IPS-15b (cell line): ENCODE results near the gene RASGRF2.
"Not testable (repeated sequence)": the region's sequence is repeated elsewhere in the genome, so short reads cannot be mapped to it uniquely, and the experiment has no call there.

ENCODE experiments used
- H3K27me3 ChIP-seq: one replicate; pipeline ENCODE4 v1.6.1; 2013; ENCODE audit warnings: low read length; ENCODE audit not compliant: control insufficient read depth, insufficient read depth
- H3K36me3 ChIP-seq: one replicate; pipeline ENCODE4 v1.6.1; 2013; ENCODE audit warnings: low read length; ENCODE audit not compliant: control insufficient read depth, insufficient read depth
- H3K4me1 ChIP-seq: one replicate; pipeline ENCODE4 v1.6.1; 2013; ENCODE audit warnings: mild to moderate bottlenecking, low read length; ENCODE audit not compliant: control insufficient read depth, insufficient read depth
- H3K4me3 ChIP-seq: one replicate; pipeline ENCODE4 v1.5.1; 2013; ENCODE audit warnings: low read depth, low read length
- H3K9ac ChIP-seq: one replicate; pipeline ENCODE4 v1.6.1; 2013; ENCODE audit warnings: low read depth, mild to moderate bottlenecking, low read length
- H3K9me3 ChIP-seq: one replicate; pipeline ENCODE4 v1.6.1; 2013; ENCODE audit warnings: mild to moderate bottlenecking, low read length; ENCODE audit not compliant: control insufficient read depth, insufficient read depth

RASGRF2 gene

GRCh38 chr5:81091199-81091598, 131.0 kb downstream of the RASGRF2 start:
- Histone ChIP-seq H3K36me3 (no peaks in the 10 kb centered on the region), H3K9ac (no peak overlapping the region), H3K9me3 (no peaks in the 10 kb centered on the region)

GRCh38 chr5:81093536-81094196, 133.5 kb downstream of the RASGRF2 start:
- H3K27me3 ChIP-seq, result no peaks in the 10 kb centered on the region
- no peak overlapping the region for H3K4me3 ChIP-seq
- H3K9ac ChIP-seq, result no peak overlapping the region
- H3K4me1 ChIP-seq, result peaks cover 4% of the 10 kb centered on the region
- H3K36me3 ChIP-seq, result no peaks in the 10 kb centered on the region
- no peaks in the 10 kb centered on the region for H3K9me3 ChIP-seq

More at GRCh38 chr5:81091199-81091598, 131.0 kb downstream of the RASGRF2 start:
- no peaks in the 10 kb centered on the region for H3K4me1 ChIP-seq
- H3K4me3 ChIP-seq, result no peak overlapping the region
- no peaks in the 10 kb centered on the region for H3K27me3 ChIP-seq

DNA sequence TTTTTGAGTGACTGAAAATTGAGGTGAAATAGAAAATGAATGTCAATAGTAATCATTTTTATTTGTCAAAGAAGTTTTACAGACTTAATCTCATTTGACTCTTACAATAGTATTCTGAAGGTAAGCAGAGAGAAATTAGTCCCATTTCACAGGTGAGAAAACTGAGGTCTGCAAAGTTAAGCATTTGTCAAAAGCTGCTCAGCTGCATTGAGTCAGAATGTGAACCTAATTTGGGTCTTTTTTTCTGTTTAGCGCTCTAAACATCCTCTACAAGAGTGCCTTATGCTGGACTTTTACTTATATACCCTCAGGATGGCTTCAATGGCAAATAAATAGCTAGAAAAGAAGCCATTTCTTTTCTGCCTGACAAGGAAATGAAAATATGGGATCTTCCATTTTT, 135.7 kb downstream of the RASGRF2 start:
- Histone ChIP-seq H3K4me1 (peaks cover 4% of the 10 kb centered on the region), H3K9ac (no peak overlapping the region), H3K36me3 (no peaks in the 10 kb centered on the region), H3K27me3 (no peaks in the 10 kb centered on the region), H3K4me3 (no peak overlapping the region), H3K9me3 (no peaks in the 10 kb centered on the region)

DNA sequence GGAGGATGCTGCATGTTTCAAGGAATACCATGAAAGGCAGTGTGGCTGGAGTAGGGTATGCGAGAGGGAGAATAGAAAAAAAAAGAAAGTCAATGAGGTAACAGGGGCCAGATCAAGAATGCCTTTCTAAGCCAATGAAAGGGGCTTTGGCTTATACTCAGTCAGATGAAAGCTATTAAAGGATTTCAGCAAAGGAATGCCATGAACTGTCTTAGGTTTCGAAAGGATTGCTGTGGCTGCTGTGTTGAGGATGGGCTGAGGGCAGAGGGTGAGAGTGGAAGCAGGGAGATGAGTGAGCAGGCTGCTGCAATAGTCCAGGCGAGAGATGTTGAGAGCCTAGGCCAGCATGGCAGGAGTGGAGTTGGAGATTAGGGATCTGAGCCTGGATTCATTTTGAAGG, 137.6 kb downstream of the RASGRF2 start:
- H3K36me3 ChIP-seq, result no peaks in the 10 kb centered on the region

DNA sequence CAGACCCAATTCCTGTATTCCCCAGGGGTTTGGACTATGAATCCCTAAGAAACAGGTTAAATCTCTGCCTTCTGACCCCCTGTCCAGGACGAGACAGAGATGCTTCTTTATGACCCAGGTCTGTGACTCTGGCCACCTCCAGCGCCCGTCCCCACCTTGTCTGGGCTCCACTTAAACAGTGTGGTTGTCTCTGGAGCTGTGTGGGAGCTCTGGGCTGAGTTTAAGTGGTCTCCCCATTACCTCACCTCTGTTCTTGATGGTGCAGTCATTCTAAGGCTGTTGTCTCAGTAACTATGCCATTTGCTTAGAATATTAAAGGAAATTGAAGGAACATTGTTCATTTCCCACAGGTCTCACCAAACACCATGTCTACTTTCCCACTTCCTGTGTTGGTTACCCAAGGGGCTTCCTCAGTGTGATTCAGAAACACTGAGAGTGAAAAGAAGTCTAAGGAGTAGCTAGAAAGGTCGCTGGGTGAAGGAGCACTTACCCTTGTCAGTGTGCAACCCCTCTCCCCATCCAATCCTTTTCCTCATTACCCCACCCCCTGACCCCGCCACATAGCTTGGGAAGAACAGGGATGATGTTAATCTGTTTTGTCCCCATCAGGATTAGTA, 145.2 kb downstream of the RASGRF2 start:
- H3K9ac ChIP-seq, result no peak overlapping the region
- H3K36me3 ChIP-seq, result no peaks in the 10 kb centered on the region
- no peaks in the 10 kb centered on the region for H3K9me3 ChIP-seq
- no peaks in the 10 kb centered on the region for H3K27me3 ChIP-seq
- H3K4me3 ChIP-seq, result no peak overlapping the region
- H3K4me1 ChIP-seq, result no peaks in the 10 kb centered on the region

More for the DNA sequence above, 137.6 kb downstream of the RASGRF2 start:
- H3K9ac ChIP-seq, result no peak overlapping the region
- no peak overlapping the region for H3K4me3 ChIP-seq
- H3K27me3 ChIP-seq, result no peaks in the 10 kb centered on the region
- H3K9me3 ChIP-seq, result no peaks in the 10 kb centered on the region
- peaks cover 4% of the 10 kb centered on the region for H3K4me1 ChIP-seq

GRCh38 chr5:81115261-81115660, 155.1 kb downstream of the RASGRF2 start:
- Histone ChIP-seq H3K4me3 (no peak overlapping the region), H3K27me3 (no peaks in the 10 kb centered on the region), H3K9ac (no peak overlapping the region), H3K4me1 (peaks cover 2% of the 10 kb centered on the region), H3K36me3 (no peaks in the 10 kb centered on the region), H3K9me3 (no peaks in the 10 kb centered on the region)

GRCh38 chr5:81117566-81117965, 157.4 kb downstream of the RASGRF2 start:
- H3K9me3 ChIP-seq, result no peaks in the 10 kb centered on the region
- no peak overlapping the region for H3K4me3 ChIP-seq
- H3K27me3 ChIP-seq, result no peaks in the 10 kb centered on the region
- H3K36me3 ChIP-seq, result no peaks in the 10 kb centered on the region
- no peak overlapping the region for H3K9ac ChIP-seq
- peaks cover 2% of the 10 kb centered on the region for H3K4me1 ChIP-seq

DNA sequence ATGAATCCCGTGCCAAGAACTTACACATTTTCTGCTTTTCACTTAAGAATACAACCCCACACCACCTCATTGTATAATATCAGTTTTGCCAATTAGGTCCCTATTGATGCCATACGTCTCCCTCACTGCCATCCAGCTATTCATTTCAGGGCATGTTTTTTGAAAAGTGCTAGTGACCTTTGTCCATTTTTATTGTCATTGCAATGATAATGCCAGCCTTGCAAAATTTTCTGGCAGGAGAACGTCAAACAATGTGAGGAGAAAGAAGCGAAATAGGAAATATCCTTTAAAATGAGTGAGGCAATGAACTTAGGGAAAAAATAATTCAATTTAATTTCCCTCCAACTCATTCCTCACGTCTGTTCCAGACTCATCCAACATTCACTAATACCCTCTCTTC, 161.1 kb downstream of the RASGRF2 start:
- no peaks in the 10 kb centered on the region for H3K27me3 ChIP-seq
- H3K9me3 ChIP-seq, result no peaks in the 10 kb centered on the region
- H3K4me1 ChIP-seq, result no peaks in the 10 kb centered on the region
- H3K4me3 ChIP-seq, result no peak overlapping the region
- H3K36me3 ChIP-seq, result no peaks in the 10 kb centered on the region
- H3K9ac ChIP-seq, result no peak overlapping the region

GRCh38 chr5:81121836-81122630, 161.9 kb downstream of the RASGRF2 start:
- Histone ChIP-seq H3K36me3 (no peaks in the 10 kb centered on the region), H3K4me3 (no peak overlapping the region), H3K9ac (no peak overlapping the region), H3K4me1 (no peaks in the 10 kb centered on the region), H3K27me3 (no peaks in the 10 kb centered on the region), H3K9me3 (no peaks in the 10 kb centered on the region)

GRCh38 chr5:81124689-81125088, 164.5 kb downstream of the RASGRF2 start:
- H3K4me3 ChIP-seq, H3K27me3 ChIP-seq, H3K9ac ChIP-seq, H3K4me1 ChIP-seq, H3K36me3 ChIP-seq, H3K9me3 ChIP-seq: not testable (repeated sequence)

DNA sequence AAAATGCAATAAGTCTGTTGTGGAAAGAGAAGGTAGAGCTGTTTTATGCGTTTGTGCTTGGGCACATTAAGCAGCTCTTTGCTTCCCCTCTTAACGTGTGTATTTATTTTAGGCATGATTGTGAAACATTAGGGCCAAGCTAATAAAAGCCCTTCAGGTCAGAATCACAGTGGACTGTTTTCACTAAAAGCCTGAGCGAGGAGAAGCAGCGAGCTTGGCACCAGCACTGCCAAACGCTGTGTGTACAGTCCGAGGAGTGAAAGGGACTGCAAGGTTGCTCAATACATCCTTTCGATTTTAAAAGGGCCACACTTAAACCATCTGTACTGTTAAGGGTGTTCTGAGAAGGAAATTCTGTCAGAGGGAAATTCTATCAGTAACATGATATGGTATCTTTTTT, 165.8 kb downstream of the RASGRF2 start:
- H3K4me3 ChIP-seq, result no peak overlapping the region
- no peaks in the 10 kb centered on the region for H3K4me1 ChIP-seq
- peaks cover 4% of the 10 kb centered on the region for H3K36me3 ChIP-seq
- H3K27me3 ChIP-seq, result no peaks in the 10 kb centered on the region
- H3K9ac ChIP-seq, result no peak overlapping the region
- no peaks in the 10 kb centered on the region for H3K9me3 ChIP-seq

DNA sequence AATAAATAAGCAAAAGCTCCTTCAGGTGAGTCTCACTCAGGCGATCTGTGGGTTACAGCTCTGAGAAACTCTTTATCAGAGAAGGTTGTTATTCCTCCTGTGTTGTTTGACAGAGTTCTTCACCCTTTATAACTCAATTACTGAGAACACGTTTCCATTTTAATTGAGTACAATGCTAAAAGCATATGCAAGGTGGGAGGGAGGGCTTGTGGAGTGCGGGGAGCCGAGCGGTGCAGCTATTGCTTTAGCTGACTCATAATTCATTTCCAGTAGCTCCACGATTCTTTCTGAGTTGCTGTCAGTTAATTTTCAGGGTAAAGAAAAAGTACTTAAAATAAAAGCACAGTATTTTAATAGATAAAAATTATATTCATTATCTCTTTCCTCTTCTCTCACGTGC, 168.3 kb downstream of the RASGRF2 start:
- Histone ChIP-seq H3K36me3 (peaks cover 4% of the 10 kb centered on the region), H3K9ac (no peak overlapping the region), H3K4me1 (no peaks in the 10 kb centered on the region), H3K27me3 (no peaks in the 10 kb centered on the region), H3K9me3 (no peaks in the 10 kb centered on the region), H3K4me3 (no peak overlapping the region)
